Muscle of leg (tissue), 9 donors: ENCODE data around the gene CD81. TPM values are rescaled to one million over a fixed set of nuclear protein-coding genes. Genes with fewer than 3 reads are reported as not detected.

ENCODE experiments used
- polyA plus RNA-seq, 8 donors: library from polyadenylated mRNA; unstranded; fragments of 120-200 nt; gene quantifications; one replicate each; pipeline versions ENCODE4 v1.2.1 to v1.2.3, GENCODE V29; 2013; ENCODE audit warnings: inconsistent platforms in 1 of 8, low replicate concordance in 1 of 8; ENCODE audit not compliant: insufficient read length in 8 of 8, insufficient read depth in 1 of 8
- total RNA-seq: library from RNA; stranded (reverse); fragments of 120-200 nt; gene quantifications from one replicate; pipeline ENCODE4 v1.2.4, GENCODE V29; 2013

CD81 gene
- total and polyA plus RNA-seq, 9 donors = 187 to 495 (median 426) TPM

Other genes with a start within 250 kb of the CD81 start
- 1,262 TPM for gene IGF2, start 237.9 kb upstream of the CD81 start, total RNA-seq
- 1,000 to 10,000 TPM; 3,071 to 5,136 (median 4,491) TPM for gene IGF2, start 237.9 kb upstream of the CD81 start, polyA plus RNA-seq
- not detected for gene INS, start 216.1 kb upstream of the CD81 start, total RNA-seq
- gene INS, start 216.1 kb upstream of the CD81 start, polyA plus RNA-seq = not detected
- gene TH, start 205.5 kb upstream of the CD81 start, total RNA-seq = 0.58 TPM
- 1 to 10 TPM in 1 of 8 donors, under 1 TPM in 7; 0.33 to 1.2 (median 0.56) TPM for gene TH, start 205.5 kb upstream of the CD81 start, polyA plus RNA-seq
- gene ASCL2, start 106.7 kb upstream of the CD81 start, total RNA-seq = 0.53 TPM
- under 1 TPM; 0.11 to 0.47 (median 0.28) TPM for gene ASCL2, start 106.7 kb upstream of the CD81 start, polyA plus RNA-seq
- 2.3 TPM for gene C11orf21, start 75.4 kb upstream of the CD81 start, total RNA-seq
- gene C11orf21, start 75.4 kb upstream of the CD81 start, polyA plus RNA-seq = 1 to 10 TPM in 5 of 8 donors, under 1 TPM in 3; 0.41 to 4.1 (median 2.0) TPM
- gene TSPAN32, start 75.3 kb upstream of the CD81 start, total RNA-seq = 2.7 TPM
- 1 to 10 TPM; 1.6 to 6.9 (median 3.6) TPM for gene TSPAN32, start 75.3 kb upstream of the CD81 start, polyA plus RNA-seq
- gene TSSC4, start 23.4 kb downstream of the CD81 start, total RNA-seq = 36.7 TPM
- 10 to 100 TPM; 25.2 to 31.2 (median 27.0) TPM for gene TSSC4, start 23.4 kb downstream of the CD81 start, polyA plus RNA-seq
- gene TRPM5, start 67.2 kb downstream of the CD81 start, total RNA-seq = under 0.01 TPM
- under 1 TPM in 3 of 8 donors, not detected in 5; 0.04 to 0.05 (median 0.04) TPM for gene TRPM5, start 67.2 kb downstream of the CD81 start, polyA plus RNA-seq
- 0.84 TPM for gene KCNQ1, start 67.7 kb downstream of the CD81 start, total RNA-seq
- gene KCNQ1, start 67.7 kb downstream of the CD81 start, polyA plus RNA-seq = 1 to 10 TPM; 1.9 to 4.1 (median 2.7) TPM